Panc1 (cell line): ENCODE results near the gene TSC2.
"Not testable (repeated sequence)": the region's sequence is repeated elsewhere in the genome, so short reads cannot be mapped to it uniquely, and the experiment has no call there.

Experiments used
- POLR2AphosphoS5 ChIP-seq: IDR thresholded peaks from 2 replicates; pipeline ENCODE4 v1.6.1; 2012; ENCODE audit warnings: mild to moderate bottlenecking, low read depth, low read length, moderate library complexity
- TCF7L2 ChIP-seq: IDR thresholded peaks from 2 replicates; pipeline ENCODE4 v1.6.1; 2011; ENCODE audit warnings: mild to moderate bottlenecking, low read depth, low read length, inconsistent platforms
- TF ChIP-seq, protein P1 (sequence below): fragments of 450-650 bp; IDR thresholded peaks from 2 replicates; pipeline ENCODE4 v1.5.1; 2017; ENCODE audit warnings: mild to moderate bottlenecking

- TF ChIP-seq, protein P1, sequence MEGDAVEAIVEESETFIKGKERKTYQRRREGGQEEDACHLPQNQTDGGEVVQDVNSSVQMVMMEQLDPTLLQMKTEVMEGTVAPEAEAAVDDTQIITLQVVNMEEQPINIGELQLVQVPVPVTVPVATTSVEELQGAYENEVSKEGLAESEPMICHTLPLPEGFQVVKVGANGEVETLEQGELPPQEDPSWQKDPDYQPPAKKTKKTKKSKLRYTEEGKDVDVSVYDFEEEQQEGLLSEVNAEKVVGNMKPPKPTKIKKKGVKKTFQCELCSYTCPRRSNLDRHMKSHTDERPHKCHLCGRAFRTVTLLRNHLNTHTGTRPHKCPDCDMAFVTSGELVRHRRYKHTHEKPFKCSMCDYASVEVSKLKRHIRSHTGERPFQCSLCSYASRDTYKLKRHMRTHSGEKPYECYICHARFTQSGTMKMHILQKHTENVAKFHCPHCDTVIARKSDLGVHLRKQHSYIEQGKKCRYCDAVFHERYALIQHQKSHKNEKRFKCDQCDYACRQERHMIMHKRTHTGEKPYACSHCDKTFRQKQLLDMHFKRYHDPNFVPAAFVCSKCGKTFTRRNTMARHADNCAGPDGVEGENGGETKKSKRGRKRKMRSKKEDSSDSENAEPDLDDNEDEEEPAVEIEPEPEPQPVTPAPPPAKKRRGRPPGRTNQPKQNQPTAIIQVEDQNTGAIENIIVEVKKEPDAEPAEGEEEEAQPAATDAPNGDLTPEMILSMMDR: not testable (repeated sequence)
- not testable (repeated sequence) for TF ChIP-seq TCF7L2, POLR2AphosphoS5
These were observed 76.5 kb downstream of the TSC2 start for GRCh38 chr16:2124377-2124693.
